SK-N-DZ (cell line): ENCODE measurements around the gene PPP1R9A.

Experiments used
- DNase-seq: peaks from one replicate; pipeline ENCODE4 v3.0.0-alpha.2; 2015; ENCODE audit warnings: low spot score

PPP1R9A gene

DNA sequence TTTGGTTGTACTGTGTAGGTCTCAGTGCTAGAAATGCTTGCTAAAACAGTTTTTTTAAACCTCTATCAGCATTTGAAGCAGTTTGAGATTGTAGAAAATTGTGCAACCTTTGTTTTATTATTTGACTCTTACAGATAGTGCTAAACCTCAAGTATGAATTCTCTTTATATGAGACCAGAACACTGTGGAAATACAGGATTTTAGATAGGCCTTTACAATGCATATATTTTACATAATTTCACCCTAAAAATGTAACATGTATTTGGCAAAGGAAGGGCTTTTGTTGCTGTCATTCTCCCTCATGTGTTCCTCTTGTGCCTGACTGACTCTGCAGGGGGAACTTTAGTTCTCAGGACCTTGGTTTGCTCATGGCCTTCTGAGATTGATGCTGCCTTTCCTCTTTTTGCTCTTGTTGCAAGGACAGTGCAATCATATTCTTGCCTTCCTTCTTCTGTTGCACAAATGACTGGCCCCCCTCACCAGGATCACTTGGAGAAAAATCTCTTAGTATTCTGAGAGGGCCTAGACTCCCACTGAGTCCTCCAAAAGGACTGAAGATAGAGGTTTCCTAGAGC, 188.7 kb downstream of the PPP1R9A start:
- DNase-seq: no peak

DNA sequence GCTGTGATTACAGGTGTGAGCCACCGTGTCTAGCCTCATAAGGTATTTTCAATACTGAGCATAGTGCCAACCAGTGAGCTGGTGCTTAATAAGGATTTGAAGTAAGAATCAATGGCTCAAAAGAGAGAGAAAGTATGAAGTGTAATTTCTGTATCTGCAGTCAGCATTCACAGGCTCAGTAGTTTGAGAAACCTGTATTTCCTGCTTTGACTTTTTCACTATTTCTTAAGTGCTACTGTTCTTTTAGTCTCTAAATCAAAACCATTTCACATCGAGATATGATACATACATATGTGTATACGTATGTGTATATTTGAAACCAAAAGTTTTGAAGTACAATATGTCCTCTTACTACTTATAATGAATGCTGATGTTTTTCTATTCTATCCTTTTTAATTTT, 189.9 kb downstream of the PPP1R9A start:
- DNase-seq: no peak

DNA sequence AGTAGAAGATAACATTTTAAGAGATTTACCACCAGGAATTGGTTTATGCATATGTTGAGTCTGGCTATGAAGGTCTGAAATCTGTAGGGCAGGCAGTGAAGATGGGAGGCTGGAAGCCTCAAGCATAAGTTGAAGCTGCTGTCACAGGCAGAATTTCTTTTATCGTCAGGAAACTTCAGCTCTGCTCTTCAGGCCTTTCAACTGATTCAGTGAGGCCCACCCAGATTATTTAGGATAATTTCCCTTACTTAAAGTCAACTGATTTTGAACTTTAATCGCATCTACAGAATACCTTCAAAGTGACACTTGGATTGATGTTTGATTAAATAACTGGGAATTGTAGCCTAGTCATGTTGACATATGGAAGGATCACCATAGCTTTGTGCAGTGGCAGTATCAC, 190.5 kb downstream of the PPP1R9A start:
- DNase-seq: no peak

DNA sequence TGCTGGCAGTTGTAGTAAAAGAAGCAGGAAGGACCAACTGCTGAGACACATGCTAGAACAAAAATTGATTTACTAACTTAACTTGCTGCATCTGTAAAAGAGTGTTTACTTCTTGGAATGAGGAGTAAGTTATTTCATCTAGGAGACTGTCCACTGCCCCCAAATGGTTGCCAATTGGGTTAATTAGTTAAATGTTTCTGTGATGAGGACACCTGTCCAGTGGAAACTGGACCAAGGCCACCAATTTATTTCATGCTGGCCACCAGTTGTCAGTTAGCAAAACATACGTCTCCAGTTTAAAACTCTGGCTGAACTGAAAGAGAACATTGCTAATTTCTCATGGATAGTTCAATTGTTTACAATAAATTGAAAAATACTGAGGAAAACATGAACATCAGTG, 191.7 kb downstream of the PPP1R9A start:
- DNase-seq: no peak

DNA sequence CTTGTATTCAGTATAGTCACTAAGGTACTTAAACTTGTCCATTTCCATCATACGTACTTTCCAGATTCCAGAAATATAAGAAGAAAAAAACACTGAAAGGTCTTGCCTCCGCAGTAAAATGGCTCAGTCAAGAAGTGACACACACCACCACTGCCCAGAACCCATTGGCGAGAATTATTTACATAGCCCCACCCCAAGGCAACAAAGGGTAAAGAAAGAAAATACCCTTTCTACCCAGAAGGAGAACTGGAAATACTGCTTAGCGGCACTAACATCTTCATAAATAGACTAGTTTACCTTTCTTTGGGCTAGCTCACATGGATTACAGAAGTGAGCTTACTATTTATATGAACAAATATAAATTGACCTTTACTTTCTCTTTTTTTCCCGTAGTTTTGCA, 194.0 kb downstream of the PPP1R9A start:
- DNase-seq: no peak

DNA sequence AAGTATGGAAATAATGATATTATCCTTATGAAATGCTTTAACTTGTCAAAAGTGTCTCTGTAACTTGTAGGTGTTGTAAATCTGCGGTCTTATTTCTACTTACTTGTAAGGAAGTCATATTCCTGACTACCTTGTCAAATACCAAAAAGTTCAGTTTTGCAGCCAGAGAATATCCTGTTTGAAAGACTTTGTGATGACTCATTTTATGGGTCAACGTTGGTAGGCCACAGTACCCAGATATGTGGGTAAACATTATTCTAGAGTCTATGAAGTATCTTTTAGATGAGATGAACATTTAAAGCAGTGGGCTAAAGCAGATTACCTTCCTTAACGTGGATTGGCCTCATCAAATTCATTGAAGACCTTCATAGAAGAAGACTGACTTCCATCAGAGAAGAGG, 195.3 kb downstream of the PPP1R9A start:
- no peak for DNase-seq

DNA sequence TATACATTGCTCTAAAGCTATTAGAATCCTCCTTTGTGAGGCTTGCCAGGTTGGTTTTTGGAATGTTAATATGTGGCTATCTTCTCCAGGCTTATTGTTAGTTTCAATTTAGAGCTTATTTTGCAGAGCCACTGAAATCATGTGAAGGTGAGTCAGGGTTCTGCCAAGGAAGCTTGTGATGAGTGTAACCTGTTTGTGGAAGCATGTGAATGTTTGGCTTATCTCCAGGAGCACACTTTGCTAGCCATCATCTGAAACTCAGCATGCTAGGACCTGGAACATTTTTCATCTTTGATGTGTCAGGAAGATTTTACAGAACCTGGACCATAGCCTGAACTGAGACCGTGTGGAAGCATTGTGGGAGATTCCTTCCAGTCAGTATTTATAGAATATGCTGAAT, 197.3 kb downstream of the PPP1R9A start:
- DNase-seq: no peak

DNA sequence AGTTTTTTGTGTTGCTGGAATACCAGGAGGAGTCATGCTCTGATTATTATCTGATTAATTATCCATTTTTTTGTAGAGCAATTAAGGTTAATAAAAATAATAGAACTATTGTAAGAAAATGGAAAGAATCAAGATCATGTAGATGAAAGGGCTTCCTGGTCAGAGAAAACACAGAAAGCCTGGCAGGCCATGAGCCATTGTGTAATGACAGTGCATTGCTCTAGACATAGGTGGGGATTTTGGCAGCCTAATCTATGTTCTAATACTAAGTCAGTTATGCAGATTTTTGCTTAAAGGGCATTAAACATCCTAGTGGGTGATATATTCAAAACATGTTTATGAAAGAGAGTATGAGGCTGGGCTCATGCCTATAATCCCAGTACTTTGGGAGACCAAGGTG, 198.2 kb downstream of the PPP1R9A start:
- DNase-seq: no peak

DNA sequence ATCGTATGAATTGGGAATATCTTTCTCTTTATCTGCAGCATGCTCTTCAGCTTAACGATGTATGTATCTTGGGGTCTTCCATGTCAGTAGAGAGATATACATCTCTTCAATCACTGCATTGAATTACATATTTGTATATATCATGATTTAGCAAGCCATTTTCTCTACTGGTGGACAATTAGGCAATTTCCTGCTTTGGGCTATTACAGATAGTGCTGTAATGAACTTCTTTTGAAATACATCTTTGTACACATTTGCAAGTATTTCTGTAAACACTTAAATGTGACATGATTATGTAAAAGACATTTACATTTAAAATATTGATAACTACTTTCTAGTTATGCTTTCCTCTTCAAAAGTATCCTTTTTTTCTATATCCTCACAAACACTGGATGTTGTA, 199.0 kb downstream of the PPP1R9A start:
- no peak for DNase-seq

DNA sequence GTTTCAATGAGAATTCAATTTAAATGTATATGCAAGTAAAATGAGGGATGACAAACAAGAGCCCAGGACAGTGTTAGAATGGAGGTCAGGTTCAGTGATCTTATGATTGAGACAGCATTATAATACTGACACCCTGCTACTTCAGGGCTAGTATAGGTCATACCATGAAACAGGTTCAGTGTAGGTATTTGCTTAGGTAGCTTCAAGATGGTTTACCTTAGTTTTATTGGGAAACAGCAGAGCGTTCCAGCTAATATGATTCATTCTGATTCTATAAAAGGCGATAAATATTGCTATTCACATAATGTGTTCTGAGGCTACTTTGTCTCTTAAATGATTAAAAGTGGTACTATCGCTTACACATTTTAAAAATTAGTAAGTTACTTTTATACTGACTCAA, 203.3 kb downstream of the PPP1R9A start:
- DNase-seq: no peak

DNA sequence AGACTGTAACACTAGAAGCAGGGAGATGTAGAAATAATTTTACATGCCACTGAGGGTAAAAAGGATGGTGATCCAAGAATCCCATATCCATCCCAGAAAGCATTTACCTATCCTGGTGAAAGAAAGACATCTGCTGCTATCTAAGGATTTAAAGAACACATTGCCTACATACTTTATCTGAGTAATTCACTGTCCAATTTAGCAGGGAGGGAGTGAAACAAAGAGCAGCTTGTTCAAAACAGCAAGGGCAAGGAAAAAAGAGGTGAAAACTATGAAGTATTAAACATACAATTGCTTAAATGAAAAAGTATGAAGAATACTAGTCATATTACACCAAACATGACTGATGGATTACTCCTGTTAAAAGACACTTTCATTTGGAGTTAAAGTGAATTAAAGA, 206.2 kb downstream of the PPP1R9A start:
- DNase-seq: no peak

DNA sequence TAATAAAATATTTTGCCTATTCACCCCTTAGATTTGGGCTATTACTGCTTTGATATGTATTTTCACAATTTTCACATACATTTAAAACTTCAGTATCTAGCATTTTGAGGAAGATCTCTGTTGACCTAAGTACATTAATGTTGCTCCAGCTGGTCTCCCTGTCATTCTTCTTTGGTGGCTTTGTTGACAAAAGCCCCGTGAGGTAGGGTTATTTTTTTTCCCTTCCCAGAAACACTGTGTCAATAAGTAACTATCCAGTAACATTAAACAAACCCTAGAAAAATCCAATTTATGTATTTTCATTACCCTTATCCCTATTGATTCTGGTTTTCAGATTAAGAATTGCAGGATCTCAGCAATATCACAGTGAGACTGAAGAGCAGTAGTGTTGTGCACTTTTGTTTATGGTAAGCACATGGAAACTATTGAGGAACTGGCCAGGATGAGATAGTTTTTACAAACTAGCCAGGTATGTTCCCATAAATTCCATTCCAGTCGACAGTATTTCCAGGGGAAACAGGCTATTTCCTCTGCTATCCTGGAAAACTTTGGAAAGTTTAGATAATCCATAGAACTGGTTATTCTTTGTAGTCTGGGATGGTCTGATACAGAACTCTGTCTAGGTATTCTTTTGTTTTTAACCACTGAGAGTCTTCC, 218.8 kb downstream of the PPP1R9A start:
- DNase-seq: no peak

DNA sequence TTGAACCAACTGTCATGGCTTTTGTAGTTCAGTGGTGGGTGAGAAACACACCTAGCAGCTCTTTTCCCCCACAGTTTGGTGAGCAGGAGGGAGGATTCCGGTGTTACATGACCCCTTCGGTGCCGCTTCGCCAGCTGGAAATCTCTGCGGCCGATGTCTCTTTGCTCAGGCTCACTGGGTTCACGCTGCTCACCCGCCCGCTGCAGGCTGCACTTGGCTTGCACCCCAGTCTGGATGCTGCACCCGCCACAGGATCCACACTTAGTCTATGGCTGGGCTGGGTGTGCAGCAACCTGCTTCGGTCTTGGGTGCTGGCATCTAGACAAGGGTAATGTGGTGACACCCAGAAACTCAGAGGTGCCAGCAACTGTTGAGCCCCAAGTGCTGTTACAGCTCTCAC, 225.1 kb downstream of the PPP1R9A start:
- DNase-seq: no peak

DNA sequence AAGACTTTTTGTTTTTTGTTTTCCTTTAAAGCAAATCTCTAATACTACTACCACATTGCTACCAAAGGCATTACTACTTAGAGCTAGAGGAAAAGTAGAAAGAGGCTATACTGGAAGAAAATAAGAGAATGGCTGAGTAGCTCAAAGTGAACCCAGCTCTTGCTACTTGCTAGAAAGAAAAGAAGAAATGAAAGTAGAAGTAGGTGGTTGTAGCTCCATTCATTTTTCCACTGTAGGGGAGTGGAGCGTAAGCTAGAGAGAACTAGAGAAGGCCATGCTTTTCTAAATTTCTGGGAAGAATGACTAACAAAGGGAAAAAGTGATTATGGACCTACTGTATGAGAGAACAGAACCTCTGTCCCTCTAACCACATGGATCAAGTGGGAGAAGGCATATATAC, 232.5 kb downstream of the PPP1R9A start:
- DNase-seq: no peak

DNA sequence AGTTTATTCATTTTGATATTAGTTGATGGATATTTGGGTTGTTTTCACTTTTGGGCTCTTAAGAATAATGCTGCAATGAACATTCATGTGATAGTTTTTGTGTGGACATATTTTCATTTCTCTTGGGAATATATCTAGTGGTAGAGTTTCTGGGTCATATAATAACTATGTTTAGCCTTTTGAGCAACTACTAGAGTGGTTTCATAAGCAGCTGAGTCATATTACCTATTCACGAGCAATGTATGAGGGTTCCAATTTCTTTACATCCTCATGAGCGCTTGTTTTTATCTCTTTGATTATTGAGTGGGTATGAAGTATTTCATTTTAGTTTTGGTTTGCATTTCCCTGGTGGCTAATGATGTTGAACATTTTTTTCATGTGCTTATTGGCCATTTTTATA, 234.4 kb downstream of the PPP1R9A start:
- no peak for DNase-seq

DNA sequence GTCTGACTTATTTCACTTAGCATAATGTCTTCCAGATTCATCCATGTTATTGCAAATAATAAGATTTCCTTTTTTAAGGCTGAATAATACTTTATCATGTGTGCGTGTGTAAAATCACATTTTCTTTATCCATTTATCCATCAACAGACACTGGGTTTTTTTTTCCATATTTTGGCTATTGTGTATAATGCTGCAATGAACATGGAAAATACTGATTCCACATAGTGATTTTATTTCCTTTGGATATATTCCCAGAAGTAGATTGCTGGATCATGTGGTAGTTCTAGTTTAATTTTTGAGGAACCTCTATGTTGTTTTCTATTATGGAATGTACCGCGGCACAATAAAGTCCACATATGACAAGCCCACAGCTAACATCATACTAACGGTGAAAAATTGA, 236.9 kb downstream of the PPP1R9A start:
- no peak for DNase-seq

DNA sequence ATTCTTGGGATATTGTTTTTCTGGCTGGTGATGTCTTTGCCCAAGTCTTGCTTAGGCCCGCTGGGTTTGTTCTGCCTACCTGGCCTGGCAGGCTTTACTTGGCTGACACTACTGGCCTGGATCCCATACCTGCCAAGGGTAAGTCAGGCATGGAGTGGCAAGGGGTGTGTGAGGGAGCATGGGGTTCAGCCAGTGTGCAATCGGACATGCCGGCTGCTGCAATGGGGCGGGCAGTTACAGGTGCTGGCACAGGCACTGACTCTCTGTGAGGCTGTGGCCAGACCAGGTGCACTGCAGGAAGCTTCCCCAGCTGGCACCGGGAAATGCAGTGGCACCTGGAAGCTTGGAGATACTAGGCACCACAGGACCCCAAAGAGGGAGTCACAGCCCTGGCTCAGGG, 248.6 kb downstream of the PPP1R9A start:
- no peak for DNase-seq

DNA sequence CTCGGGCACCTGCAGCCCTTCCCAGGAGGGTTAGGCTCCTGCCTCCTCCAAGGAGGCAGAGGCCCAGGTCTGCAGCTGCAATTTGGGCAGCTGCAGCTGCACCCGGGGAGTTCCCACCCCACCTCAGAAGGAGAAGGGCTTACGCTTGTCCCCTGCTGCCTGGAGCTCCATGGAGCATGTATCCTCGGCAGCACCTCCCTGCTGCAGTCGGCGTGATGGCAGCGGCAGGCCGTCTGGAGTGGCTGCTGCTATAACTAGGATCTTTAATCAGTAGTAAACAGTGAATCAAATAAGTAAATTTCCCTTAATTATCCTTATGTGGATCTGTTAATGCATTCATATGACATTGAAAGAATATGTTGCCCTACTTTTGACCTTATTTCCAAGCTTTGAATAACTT, 250.0 kb downstream of the PPP1R9A start:
- no peak for DNase-seq

DNA sequence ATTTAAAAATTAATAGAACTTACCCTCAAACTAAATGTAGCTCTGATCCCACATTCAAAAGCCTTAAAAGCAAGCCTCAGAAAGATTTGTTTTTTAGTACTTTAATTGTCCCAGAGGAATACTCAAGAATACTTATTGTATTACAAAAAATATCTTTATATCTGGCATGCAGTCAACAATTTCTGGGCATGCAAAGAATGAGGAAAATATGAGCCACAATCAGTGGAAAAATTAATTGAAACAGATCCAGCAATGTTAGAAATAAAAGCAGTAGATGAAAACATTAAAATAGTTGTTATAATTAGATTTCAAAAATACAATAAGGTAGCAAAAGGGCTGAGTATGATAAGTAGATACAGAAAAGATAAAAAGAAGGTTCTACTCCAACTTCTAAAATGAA, 262.3 kb downstream of the PPP1R9A start:
- DNase-seq: no peak

DNA sequence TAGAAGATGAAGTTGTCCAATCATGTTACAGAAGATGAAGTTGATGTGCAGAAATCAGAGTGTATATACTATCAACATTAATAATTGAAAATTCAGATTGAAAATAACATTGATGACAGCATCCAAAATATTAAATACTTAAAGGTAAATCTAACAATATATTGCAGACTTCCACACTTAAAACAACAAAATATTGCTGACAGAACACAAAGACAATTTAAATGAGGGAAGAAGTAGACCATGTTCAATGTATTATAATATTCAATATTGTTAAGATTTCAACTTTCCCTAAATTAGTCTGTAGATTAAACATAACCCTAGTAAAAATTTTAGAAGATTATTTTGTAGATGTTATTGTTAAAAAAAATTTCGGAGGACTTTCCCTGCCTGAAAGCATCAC, 265.0 kb downstream of the PPP1R9A start:
- DNase-seq: no peak

DNA sequence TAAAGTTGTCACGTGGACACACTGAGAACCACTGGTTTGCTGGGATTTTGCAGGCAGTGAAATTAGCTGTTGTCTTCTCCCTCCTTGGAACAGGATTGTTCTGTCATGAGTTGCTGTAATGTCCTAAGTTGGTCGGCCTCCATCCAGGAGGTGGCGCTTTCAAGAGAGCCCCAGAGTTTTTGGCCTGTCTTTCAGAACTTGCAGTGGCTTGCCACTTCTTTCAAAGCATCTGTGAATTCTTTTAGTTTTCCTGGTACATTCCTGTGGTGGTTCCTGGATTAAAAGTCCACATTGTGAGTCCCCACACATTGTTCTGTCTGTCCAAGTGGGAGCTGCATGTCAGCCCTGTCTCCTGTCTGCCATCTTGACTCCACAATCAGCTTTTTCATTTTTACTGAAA, 283.1 kb downstream of the PPP1R9A start:
- DNase-seq: no peak

DNA sequence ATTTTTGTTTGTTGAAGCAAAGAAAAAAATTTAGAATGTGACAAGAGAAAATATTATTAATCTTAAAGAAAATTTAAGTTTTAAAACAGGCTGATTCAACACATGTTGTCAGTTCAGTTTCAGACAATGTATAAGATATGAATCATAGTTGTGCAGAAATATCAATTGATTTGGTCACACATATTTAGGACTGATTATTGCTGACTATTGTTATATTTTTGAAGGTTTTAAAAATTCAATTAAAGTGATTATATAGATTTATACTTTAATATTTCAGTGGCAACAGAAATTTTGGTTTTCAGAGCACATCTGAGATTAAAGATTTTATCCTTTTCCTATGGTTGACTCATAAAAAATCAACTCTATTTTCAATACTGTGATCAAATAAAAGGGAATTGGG, 284.4 kb downstream of the PPP1R9A start:
- no peak for DNase-seq

DNA sequence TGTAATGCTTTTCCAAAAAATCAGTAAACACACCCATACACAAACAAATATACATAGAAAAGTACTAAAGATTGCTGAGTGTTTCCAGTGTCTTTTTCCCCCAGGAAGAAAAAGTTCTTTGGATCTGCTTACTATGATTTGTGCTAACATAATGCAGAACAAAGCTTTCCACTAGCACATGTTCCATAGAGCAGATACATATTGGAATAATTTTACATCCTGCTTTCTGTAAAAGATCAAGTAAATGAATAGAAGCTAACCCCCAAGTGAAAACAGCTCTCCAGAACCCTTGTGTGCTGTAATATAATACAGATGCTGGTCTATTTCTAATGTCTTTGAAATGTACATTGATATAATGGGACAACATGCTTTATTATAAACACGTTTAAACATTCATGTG, 291.5 kb downstream of the PPP1R9A start:
- DNase-seq: no peak
